ENCODE measurements around the gene CNDP2.

Gene CNDP2

DNA sequence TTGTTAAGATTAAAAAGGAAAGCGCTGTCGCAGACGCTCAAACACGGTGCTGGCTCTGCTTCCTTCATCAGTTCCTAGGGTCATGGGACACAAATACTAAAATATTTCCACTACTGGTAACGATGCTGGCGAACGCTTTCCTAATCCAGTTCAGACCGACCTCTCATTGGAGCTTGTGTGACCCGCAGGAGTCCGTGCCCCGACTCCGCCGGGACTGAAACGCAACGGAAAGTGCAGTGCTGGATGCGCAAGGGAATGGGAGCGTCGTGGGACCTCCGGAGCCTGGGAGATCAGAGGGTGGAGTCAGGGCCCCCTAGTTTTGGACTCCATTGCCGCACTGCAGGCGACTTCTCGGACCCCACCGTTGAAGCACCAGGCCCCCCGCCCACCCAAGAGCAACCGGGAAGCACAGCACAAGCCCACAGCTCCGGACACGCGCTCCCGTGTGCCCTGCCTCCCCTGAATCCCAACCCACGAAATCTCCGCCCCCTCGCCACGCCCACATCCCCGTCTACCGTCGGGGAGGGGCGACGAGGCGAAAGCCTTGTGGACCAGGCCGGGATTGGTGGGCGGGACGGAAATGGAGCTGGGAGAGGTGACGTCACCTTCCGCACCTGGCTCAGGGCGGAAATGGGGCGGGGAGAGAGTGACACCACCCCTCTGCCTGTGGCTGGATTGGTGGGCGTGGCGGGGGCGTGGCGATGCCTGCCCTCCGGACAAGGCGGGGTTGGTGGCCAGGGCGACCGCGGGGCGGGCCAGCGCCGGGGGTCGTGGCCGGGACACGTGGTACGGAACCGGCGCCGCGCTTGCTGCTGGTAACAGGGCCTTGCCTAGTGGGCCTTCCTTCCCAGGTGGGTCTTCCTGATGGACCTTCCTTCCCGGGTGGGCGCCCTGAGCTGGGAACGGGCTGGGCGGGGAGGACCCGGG is at the start of gene CNDP2:
Gene CNDP2 (plus strand): TSS at position 783 of the 927 bp plus-strand sequence. CDS start 3,611 bp downstream, outside the sequence.
- TF ChIP-seq, protein P1, sequence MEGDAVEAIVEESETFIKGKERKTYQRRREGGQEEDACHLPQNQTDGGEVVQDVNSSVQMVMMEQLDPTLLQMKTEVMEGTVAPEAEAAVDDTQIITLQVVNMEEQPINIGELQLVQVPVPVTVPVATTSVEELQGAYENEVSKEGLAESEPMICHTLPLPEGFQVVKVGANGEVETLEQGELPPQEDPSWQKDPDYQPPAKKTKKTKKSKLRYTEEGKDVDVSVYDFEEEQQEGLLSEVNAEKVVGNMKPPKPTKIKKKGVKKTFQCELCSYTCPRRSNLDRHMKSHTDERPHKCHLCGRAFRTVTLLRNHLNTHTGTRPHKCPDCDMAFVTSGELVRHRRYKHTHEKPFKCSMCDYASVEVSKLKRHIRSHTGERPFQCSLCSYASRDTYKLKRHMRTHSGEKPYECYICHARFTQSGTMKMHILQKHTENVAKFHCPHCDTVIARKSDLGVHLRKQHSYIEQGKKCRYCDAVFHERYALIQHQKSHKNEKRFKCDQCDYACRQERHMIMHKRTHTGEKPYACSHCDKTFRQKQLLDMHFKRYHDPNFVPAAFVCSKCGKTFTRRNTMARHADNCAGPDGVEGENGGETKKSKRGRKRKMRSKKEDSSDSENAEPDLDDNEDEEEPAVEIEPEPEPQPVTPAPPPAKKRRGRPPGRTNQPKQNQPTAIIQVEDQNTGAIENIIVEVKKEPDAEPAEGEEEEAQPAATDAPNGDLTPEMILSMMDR (conservative IDR thresholded peaks at IDR 0.05; ENCODE audit: low read depth, low read length), result no peak
- peak; percentile 99 for DNase-seq (ENCODE audit: low read depth)
- H3K4me3 ChIP-seq (ENCODE audit: low read depth, low read length), result peak within 1 kb of the TSS; percentile 96

DNA sequence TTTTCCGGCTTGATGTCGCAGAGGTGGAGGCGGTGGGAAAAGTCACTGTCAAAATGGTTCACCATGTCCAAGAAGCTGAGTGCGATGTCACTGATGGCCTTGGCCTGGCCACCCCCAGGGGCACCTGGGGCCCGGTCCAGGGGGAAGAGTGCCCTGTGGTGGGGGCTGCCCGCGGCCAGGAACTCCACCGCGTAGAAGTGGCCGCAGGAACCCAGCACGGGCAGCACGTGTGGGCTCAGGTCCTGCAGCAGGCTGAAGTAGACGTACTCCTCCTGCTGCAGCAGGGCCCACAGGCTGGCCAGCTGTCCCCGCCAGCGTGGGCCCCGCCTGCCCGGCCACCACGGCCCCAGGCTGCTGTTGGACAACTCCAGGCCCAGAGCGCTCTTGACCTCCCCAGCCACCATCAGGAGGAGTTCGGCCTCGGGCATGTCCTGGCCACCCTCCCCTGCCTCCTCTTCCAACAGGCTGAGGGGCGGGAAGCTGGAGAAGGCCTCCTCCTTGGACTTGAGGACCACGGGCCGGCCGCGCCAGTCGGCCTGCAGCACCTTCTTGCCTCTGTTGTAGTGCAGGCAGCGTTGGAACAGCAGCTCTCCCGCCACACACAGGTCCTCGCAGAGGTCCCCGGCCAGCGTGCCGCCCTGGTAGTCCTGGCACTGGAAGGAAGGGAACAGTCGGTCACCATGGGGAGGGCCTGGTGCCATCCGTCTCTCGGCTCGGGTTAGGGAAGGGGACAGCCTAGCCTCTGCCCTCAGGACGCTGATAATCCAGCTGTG is 49.3 kb upstream of the CNDP2 start:
- TF ChIP-seq, protein P1 (conservative IDR thresholded peaks at IDR 0.05; ENCODE audit: low read depth, low read length), result no peak
- no peak for DNase-seq (ENCODE audit: low read depth)
- H3K4me3 ChIP-seq (ENCODE audit: low read depth, low read length), result no peak overlapping the region

DNA sequence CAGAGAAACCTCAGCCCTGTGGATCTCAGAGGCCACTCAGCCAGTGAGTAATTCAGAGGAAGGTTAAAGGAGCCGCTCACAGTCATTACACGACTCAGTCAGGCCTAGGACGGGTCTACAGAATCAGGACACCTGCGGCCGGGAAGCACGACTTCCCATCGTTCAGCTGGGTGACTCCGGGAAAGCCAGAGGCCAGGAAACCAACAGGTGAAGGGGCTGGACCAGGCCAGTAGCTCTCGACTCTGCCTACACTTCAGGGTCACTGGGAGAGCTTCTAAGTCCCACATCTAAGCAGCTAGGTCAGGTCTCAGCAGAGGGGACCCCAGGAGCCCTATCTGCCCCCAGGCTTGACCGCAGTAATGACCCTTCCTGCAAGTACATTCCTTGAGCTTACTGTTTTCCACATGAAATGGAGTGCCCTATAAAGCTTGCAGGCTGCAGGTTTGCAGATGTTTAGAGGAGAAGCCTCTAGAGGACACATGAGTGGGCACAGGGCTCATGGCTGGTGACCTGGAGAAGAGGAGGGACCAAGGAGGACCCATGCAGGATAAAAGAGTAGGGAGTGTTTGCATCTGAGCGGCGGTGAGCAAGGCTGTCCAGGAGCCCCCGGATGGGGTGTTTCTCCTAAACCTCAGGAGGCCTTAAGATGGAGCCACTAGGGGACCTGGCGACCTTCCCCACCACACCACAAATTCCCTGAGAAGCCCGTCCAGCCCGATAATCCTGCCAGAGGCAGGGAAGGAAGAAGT is 48.6 kb upstream of the CNDP2 start:
- DNase-seq (ENCODE audit: low read depth), result no peak
- TF ChIP-seq, protein P1 (conservative IDR thresholded peaks at IDR 0.05; ENCODE audit: low read depth, low read length), result no peak

DNA sequence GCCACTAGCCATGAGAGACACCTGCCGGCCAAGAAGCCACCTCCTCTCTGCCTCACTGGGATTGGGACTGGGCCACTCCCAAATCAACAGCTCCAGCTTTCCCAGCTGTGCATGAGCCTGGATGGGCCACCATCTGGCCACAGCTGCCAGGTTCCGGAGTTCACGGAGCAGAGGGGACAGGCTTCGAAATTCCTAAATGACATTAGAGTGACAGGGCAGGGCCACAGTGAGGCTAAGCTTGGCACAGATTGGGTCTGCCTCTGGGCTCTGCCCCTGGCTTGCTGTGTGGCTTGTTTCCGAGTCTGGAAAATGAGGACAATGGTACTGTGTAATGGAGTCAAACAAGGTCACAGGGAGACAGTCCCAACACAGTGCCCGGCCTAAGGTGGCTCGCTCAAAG is 45.5 kb upstream of the CNDP2 start:
- no peak overlapping the region for H3K4me3 ChIP-seq (ENCODE audit: low read depth, low read length)
- TF ChIP-seq, protein P1 (conservative IDR thresholded peaks at IDR 0.05; ENCODE audit: low read depth, low read length), result no peak
- DNase-seq (ENCODE audit: low read depth), result no peak

More for the DNA sequence above, 48.6 kb upstream of the CNDP2 start:
- no peak overlapping the region for H3K4me3 ChIP-seq (ENCODE audit: low read depth, low read length)

DNA sequence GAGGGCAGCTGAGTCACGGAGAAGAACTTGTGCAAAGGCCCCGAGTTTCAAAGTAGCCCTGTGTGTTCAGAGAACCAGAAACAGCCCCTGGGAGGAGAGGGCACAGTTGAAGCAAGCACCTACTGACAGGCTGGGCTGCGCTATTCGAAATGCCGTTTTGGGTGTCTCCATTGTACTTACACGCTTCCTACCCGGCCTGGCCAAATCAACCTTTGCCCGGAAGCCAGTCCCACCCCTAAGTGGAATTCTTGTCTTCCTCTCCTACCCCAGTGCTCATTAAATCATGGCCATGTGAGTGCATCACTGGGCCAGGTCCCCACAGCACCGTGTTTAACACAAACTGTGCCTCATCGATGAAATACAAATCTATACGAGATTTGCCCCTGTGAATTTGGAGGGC is 45.0 kb upstream of the CNDP2 start:
- H3K4me3 ChIP-seq (ENCODE audit: low read depth, low read length), result no peak overlapping the region
- TF ChIP-seq, protein P1 (conservative IDR thresholded peaks at IDR 0.05; ENCODE audit: low read depth, low read length), result no peak
- DNase-seq (ENCODE audit: low read depth), result no peak

DNA sequence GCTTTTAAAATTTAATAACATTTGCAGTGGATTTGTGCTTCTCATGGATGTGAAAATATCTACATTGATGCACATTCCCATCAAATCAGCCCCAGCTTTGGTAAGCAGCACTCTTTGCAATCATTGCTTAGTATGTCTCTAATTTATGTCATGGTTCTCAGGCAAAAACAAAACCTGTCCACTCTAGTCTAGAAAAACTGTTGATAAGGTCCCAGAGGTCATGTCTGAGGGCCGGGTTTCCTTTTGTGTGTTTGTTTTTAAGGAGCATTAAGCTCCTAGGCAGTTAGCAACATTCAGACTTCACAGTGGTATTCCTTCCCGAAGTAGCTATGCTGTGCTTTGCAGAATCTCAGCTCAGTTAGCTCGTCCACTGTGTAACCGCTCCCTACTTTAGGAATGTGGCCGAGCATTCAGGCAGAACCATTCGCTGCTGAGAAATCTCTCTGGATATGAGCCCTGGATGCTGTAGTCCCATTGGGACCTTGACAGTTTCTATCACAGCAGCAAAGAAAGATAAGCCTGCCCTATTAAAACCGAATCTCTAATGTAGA is 43.1 kb upstream of the CNDP2 start:
- H3K4me3 ChIP-seq (ENCODE audit: low read depth, low read length), result no peak overlapping the region
- TF ChIP-seq, protein P1 (conservative IDR thresholded peaks at IDR 0.05; ENCODE audit: low read depth, low read length), result no peak
- DNase-seq (ENCODE audit: low read depth), result no peak

All from choroid plexus epithelial cell (primary cell).